Calu3 (cell line): ENCODE data around the gene EIF6. TPM values are rescaled to one million over a fixed set of nuclear protein-coding genes. Genes with fewer than 3 reads are reported as not detected.

Source experiments
- BruUV-seq: library from RNA; stranded (reverse); fragments of 400-500 nt; replicated peaks from 2 replicates; lab custom pipeline; 2021; lab: Mats Ljungman, UMichigan
- CTCF ChIA-PET: fragments of 300-600 bp; sonication (Branson Sonifier 250); formaldehyde crosslinking; loops from one replicate; lab custom pipeline; 2022; ENCODE audit warnings: antibody characterized with exemption; lab: Charles Lee
- DNase-seq: peaks from one replicate; pipeline ENCODE4 v3.0.0; 2022
- H3K27ac Mint-ChIP-seq: one replicate; pipeline ENCODE4 v1.8.0; 2022; ENCODE audit warnings: mixed read lengths; ENCODE audit not compliant: unreplicated experiment
- H3K27me3 Mint-ChIP-seq: one replicate; pipeline ENCODE4 v1.8.0; 2022; ENCODE audit warnings: mixed read lengths; ENCODE audit not compliant: unreplicated experiment
- H3K36me3 Mint-ChIP-seq: one replicate; pipeline ENCODE4 v1.8.0; 2022; ENCODE audit warnings: mild to moderate bottlenecking, moderate library complexity, mixed read lengths; ENCODE audit not compliant: insufficient read depth, unreplicated experiment
- H3K4me1 Mint-ChIP-seq: one replicate; pipeline ENCODE4 v1.8.0; 2022; ENCODE audit warnings: mild to moderate bottlenecking, low read depth, mixed read lengths; ENCODE audit not compliant: unreplicated experiment
- H3K4me3 Mint-ChIP-seq: one replicate; pipeline ENCODE4 v1.8.0; 2022; ENCODE audit warnings: mild to moderate bottlenecking, low read depth, moderate library complexity, mixed read lengths; ENCODE audit not compliant: unreplicated experiment
- H3K9me3 Mint-ChIP-seq: one replicate; pipeline ENCODE4 v1.8.0; 2022; ENCODE audit warnings: low read depth, mixed read lengths; ENCODE audit not compliant: unreplicated experiment
- CTCF ChIP-seq: fragments of 200-600 bp; IDR thresholded peaks from one replicate; pipeline ENCODE4 v1.8.0; 2022; ENCODE audit warnings: antibody characterized with exemption; ENCODE audit not compliant: unreplicated experiment
- intact Hi-C: fragments of 100-400 bp; cut with micrococcal nuclease; formaldehyde crosslinking; loops from one replicate; pipeline ENCODE4 v1.10.0; 2022; ENCODE audit not compliant: unreplicated experiment
- total RNA-seq: library from RNA; stranded (reverse); gene quantifications from 2 replicates; pipeline ENCODE4 v1.2.3, GENCODE V29; 2022

The EIF6 gene
- total RNA-seq, 1 experiment from 2014 or later: 271 TPM

GRCh38 chr20:35306931-35307517, 22.5 kb upstream of the EIF6 start:
- intact Hi-C loops: no loop called here
- Mint-ChIP-seq H3K36me3 (peaks cover 42% of the 10 kb centered on the region), H3K27ac (peak overlapping the region; percentile 88), H3K4me1 (peaks cover 90% of the 10 kb centered on the region), H3K27me3 (no peaks in the 10 kb centered on the region), H3K9me3 (no peaks in the 10 kb centered on the region), H3K4me3 (peak overlapping the region; percentile 4)
- CTCF ChIA-PET: interaction anchor here (0.6 to 3.8 kb wide), 8 partner anchors 11 to 500 kb away, joined by 4 to 25 read pairs (median 8); partner anchors contain the start of gene EIF6
- no TSS peak for BruUV-seq
- peak; percentile 89 for TF ChIP-seq CTCF
- peak; percentile 78 for DNase-seq

- no TSS peak for BruUV-seq
- peak; percentile 96 for DNase-seq
- H3K4me3 Mint-ChIP-seq: peak overlapping the region; percentile 7
- intact Hi-C loops: no loop called here
- H3K4me1 Mint-ChIP-seq: peaks cover 88% of the 10 kb centered on the region
- no peaks in the 10 kb centered on the region for H3K9me3 Mint-ChIP-seq
- TF ChIP-seq CTCF: no peak
- peaks cover 41% of the 10 kb centered on the region for H3K36me3 Mint-ChIP-seq
- no peaks in the 10 kb centered on the region for H3K27me3 Mint-ChIP-seq
- peak overlapping the region; percentile 88 for H3K27ac Mint-ChIP-seq
- CTCF ChIA-PET: interaction anchor here (0.6 to 4.2 kb wide), 25 partner anchors 9 to 493 kb away, joined by 3 to 85 read pairs (median 5); partner anchors contain the start of genes CEP250, EIF6, FAM83C and MMP24OS
These were observed 21.3 kb upstream of the EIF6 start for GRCh38 chr20:35305682-35306556.

- no peak for DNase-seq
- H3K4me3 Mint-ChIP-seq: peak overlapping the region; percentile 7
- peak overlapping the region; percentile 88 for H3K27ac Mint-ChIP-seq
- intact Hi-C loops: loop anchor here (1.0 kb wide), 2 partner anchors 21 to 142 kb away; partner anchors contain the start of gene EIF6
- no peaks in the 10 kb centered on the region for H3K9me3 Mint-ChIP-seq
- no TSS peak for BruUV-seq
- H3K4me1 Mint-ChIP-seq: peaks cover 87% of the 10 kb centered on the region
- H3K27me3 Mint-ChIP-seq: no peaks in the 10 kb centered on the region
- no peak for TF ChIP-seq CTCF
- CTCF ChIA-PET: interaction anchor here (0.6 to 4.2 kb wide), 11 partner anchors 13 to 356 kb away, joined by 3 to 85 read pairs (median 7); partner anchors contain the start of genes CEP250 and FAM83C
- peaks cover 41% of the 10 kb centered on the region for H3K36me3 Mint-ChIP-seq
These were observed 20.4 kb upstream of the EIF6 start for GRCh38 chr20:35304956-35305355.

- H3K27me3 Mint-ChIP-seq: no peaks in the 10 kb centered on the region
- TF ChIP-seq CTCF: peak; percentile 97
- intact Hi-C loops: loop anchor here (1.0 kb wide), 3 partner anchors 20 to 143 kb away; partner anchors contain the start of gene EIF6
- peaks cover 41% of the 10 kb centered on the region for H3K36me3 Mint-ChIP-seq
- no peaks in the 10 kb centered on the region for H3K9me3 Mint-ChIP-seq
- no TSS peak for BruUV-seq
- DNase-seq: peak; percentile 95
- peaks cover 84% of the 10 kb centered on the region for H3K4me1 Mint-ChIP-seq
- H3K4me3 Mint-ChIP-seq: peak overlapping the region; percentile 2
- CTCF ChIA-PET: interaction anchor here (0.6 to 4.2 kb wide), 19 partner anchors 9 to 312 kb away, joined by 3 to 85 read pairs (median 4); partner anchors contain the start of gene EIF6
- H3K27ac Mint-ChIP-seq: peak overlapping the region; percentile 88
These were observed 19.3 kb upstream of the EIF6 start for GRCh38 chr20:35303735-35304491.
